C4-2B (cell line): ENCODE data around the gene EIF3L.

ENCODE experiments used
- CTCF ChIP-seq: fragments of 450-650 bp; conservative IDR thresholded peaks from 2 replicates; pipeline ENCODE4 v1.5.1; 2017; ENCODE audit warnings: mild to moderate bottlenecking
- ZFX ChIP-seq: fragments of 450-650 bp; IDR thresholded peaks from 2 replicates; pipeline ENCODE4 v1.6.1; 2017

GRCh38 chr22:37909766-37910165, 60.5 kb downstream of the EIF3L start:
- TF ChIP-seq CTCF: no peak
- no peak for TF ChIP-seq ZFX
